ENCODE results near the gene ELF4. TPM values are rescaled to one million over a fixed set of nuclear protein-coding genes. Genes with fewer than 3 reads are reported as not detected.

ELF4 gene
- total RNA-seq (2014; rRNA removed; shearing (Covaris generic)): 6.3 and 7.1 TPM in 2 replicates

GRCh38 chrX:130110379-130111219 is at the start of gene ELF4:
TSS of gene ELF4 (minus strand) at chrX:130110497. CDS start at chrX:130081330, 29,167 bp downstream.

Other genes with a start within 250 kb of the ELF4 start
- gene UTP14A, start 204.3 kb downstream of the ELF4 start, total RNA-seq (2014; rRNA removed; shearing (Covaris generic)): 76.7 and 97.8 TPM in 2 replicates
- 1.4 and 1.8 TPM in 2 replicates for gene BCORL1, start 127.9 kb downstream of the ELF4 start, total RNA-seq (2014; rRNA removed; shearing (Covaris generic))
- 32.3 and 38.7 TPM in 2 replicates for gene AIFM1, start 55.3 kb upstream of the ELF4 start, total RNA-seq (2014; rRNA removed; shearing (Covaris generic))
- not detected in 2 replicates for gene RAB33A, start 61.5 kb upstream of the ELF4 start, total RNA-seq (2014; rRNA removed; shearing (Covaris generic))
- 2.4 and 3.1 TPM in 2 replicates for gene ZNF280C, start 158.4 kb upstream of the ELF4 start, total RNA-seq (2014; rRNA removed; shearing (Covaris generic))
- gene SLC25A14, start 229.4 kb upstream of the ELF4 start, total RNA-seq (2014; rRNA removed; shearing (Covaris generic)): 11.0 and 14.1 TPM in 2 replicates

Data from A375 (cell line).